GM18951 (cell line): ENCODE data around the gene NRP1.

Source experiments
- POLR2A ChIP-seq: IDR thresholded peaks from 4 replicates; pipeline ENCODE4 v1.6.1; 2011; ENCODE audit warnings: mild to moderate bottlenecking; ENCODE audit not compliant: insufficient read length, insufficient read depth; ENCODE audit errors: extremely low read depth
- in situ Hi-C: fragments of 300-500 bp; cut with MboI; formaldehyde crosslinking; loops from one replicate; pipeline ENCODE4 v1.12.0; 2022; ENCODE audit warnings: low sequenced_read_pairs, mixed read lengths, inconsistent platforms; ENCODE audit not compliant: unreplicated experiment

The NRP1 gene

DNA sequence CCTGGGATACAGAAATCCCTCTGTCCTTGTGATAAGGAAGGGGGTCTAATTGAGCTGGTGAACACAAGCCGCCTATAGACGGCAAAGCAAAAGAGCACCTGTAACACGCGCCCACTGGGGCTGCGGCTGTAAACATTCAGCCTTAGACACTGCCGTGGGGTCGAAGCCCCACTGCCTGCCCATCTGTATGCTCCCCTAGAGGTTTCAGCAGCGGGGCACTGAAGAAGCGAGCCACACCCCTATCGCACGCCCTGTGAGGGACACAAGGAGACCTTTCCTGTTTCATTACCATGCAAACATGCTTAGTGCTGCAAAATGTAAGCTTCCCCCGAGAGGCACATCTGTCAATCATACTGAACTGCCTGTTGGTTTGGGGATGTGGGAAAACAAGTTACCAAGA is 82.1 kb downstream of the NRP1 start:
- no peak for TF ChIP-seq POLR2A
- in situ Hi-C loops: no loop called here

DNA sequence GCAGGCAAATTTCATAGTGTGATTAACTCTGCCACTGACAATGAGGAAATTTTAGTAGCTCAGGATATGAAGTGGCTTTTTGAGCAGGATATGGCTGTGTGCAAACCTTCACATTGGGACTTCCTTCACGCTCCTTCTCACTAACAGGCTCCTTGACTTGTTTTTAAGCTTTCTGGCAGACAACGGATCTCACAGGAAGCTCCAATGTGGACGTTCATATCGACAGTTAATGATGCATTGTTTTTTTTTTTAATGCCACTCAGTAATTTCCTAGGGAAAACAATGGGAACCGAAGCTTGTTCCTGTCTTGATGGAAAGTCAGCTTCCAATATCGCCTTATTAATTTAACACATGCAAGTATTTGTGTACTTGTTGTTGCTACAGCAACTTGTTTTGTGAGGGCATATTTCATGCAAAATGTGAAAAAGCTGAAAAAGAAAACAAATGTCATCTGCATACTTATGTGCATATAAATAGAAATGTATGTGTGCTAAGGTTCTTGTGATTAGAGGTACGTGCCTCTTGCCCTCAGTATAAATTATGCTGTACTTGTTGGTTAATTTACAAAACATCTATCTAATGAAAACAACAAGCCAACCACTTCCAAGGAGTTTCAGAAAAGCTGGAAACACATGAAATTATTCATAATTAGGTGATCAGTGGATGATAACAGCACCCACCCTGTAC is 84.7 kb downstream of the NRP1 start:
- no peak for TF ChIP-seq POLR2A
- in situ Hi-C loops: no loop called here

DNA sequence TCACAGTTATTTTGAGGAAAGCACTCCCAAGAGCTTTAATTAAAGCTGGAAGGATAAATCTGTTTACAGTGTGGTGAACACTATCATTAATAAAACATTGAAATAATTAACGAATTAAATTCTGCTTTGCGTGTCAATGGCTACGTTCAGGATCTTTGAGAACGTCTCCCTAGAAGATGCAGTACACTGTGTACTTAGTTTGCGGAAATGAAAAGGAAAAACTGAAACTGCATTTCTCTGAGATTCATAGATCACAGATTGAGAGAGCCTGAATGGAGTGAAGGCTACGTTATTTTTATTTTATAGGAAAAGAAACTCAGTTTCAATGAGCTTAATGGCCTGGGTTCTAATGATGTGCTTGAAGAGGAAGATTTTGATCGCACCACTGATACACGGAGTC is 85.3 kb downstream of the NRP1 start:
- no peak for TF ChIP-seq POLR2A
- in situ Hi-C loops: no loop called here

DNA sequence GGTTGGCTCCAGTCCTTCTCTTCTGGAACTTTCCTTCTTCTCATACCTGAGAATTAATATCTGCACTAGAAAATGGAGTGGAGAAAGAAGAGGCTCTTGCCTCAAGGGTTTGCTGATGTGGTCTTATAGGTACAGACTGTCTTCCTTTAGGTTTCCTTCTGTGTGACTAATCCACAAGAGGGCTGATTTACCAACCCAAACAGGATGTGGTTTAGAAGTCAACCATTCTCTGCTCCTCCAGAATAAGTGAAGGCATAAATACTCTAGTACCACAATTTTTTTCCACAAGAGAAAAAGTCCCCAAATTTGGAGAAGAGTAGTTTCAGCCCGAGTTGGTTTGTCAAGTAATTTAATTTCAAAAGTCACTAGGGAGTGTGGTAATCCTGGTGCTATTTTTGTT is 85.8 kb downstream of the NRP1 start:
- no peak for TF ChIP-seq POLR2A
- in situ Hi-C loops: no loop called here

DNA sequence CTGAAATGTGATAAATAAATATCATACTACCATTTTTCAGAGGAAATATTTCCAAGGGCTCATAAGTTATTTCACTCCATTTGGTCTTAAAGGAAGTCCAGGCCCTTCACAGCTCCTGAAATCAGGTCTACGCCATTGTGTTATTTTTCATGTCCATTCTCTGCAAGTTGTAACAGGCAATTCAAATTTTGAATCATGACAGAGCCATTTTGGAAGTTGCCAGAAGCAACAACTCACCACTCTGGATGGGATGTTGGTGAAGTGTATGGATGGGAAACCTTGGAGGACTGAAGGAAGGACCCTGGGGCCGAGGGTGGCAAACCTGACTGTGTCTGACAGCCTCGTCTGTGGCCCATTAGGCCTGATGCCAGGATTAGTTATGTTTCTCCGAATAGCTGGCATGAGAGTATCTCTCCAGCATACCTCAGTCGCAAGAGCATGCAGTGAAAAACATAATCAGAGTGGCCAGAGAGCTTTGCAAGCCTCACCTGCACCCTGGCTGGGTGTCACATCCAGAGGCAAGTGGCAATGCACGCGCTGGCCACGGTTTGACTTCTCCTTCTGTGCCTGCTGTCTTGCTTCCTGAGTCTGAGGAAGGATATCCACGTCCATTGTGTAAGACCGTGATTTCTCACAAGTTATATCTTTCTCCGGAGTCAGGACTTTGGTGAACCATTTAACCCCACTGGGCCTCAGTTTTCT is 87.1 kb downstream of the NRP1 start:
- in situ Hi-C loops: no loop called here
- TF ChIP-seq POLR2A: no peak

DNA sequence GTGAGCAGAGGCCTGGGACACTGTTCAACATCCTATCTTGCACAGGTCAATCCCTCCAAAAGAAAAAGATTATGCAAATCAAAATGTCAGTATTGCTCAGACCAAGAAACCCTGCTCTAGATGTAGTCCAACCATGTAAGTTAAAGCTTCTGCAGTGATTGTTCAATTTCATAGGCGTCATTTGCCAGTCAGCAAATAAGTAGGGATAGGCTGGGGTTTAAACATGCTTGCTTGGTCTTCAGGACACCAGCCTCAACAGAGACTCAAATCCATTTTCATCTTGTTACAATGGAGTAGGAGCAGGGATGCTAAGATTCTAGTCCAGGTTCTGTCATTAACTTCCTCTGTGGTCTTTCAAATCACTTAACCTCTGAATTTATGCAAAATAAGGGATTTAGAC is 89.1 kb downstream of the NRP1 start:
- TF ChIP-seq POLR2A: no peak
- in situ Hi-C loops: no loop called here

DNA sequence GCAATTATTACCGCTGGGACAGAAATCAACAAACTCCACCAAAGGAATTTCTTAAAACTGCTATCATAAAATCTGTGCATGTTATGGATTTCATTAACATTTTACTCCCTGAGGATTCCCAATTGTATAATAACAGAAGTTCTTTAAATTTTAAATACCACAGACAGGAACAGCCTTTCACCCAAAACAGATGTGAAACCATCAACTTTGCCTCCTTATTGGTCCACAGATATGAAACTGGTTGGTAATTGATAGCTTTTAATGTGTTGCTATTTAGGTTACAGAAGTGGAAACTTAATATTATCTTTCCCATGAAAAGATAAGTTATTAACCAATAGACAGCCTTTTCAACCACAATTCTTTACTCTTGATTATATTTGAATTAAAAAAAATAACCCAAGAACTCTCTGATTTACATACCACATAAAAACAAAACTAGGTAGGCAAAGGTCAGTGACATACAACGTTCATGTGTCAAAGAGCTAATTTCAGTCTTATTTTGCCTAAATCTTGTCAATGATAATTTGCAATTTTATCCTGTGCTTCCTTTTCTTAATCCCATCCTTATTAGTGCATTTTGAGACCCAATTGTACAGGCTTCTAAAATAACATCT is 90.0 kb downstream of the NRP1 start:
- no peak for TF ChIP-seq POLR2A

DNA sequence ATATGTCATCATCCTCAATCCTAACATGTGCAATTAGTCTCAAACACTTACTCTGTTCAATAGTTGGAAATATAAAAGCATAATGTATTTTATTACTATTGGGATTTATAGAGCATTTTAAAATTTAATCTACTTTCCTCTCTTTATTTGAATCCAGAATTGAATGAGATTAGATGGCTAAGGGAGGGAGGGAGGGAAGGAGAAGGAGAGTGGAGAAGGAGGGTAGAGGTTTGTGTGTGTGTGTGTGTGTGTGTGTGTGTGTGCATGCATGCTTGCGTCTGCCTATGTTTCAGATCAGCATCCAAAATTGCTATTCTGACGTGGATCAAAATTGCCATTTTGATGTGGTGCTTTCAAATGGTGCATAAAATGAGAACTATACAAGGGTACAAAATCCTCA is 90.8 kb downstream of the NRP1 start:
- in situ Hi-C loops: no loop called here
- TF ChIP-seq POLR2A: no peak

More for the DNA sequence above, 90.0 kb downstream of the NRP1 start:
- in situ Hi-C loops: no loop called here

DNA sequence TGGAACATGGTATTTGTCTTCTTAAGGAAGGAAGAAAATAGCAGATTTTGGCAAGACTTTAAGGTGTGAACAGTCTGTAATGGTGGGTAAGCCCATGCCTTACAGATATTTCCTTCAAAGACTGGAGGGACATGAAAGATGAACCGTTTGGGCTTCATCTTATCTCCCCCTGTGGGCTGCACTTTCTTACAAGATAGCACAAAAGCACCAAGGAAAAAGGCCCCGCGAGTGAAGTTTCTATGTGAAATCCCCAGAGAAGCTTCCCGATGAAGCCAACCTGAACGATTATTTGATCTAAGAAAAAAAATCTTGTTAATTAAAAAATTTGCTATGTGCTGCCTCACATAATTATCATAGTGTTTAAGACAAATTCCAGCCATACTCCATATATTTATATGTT is 91.5 kb downstream of the NRP1 start:
- TF ChIP-seq POLR2A: no peak
- in situ Hi-C loops: no loop called here

DNA sequence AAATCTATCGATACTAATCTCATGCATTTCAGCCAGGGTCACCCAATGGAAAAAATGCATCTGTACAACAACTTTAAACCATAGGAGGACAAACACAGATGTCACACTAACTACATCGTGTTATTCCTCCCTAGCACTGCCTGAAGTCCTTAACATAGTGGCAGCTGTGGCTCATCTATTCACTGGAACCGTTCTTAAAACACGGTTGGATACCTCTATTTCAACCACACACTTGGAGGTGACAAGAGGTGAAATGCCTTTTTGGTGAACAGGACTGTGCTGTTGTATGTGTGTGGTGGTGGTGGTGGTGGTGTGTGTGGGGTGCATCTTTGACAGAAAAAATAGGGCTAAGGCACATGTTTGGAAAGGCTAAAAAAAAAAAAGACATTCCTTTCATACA is 93.1 kb downstream of the NRP1 start:
- no peak for TF ChIP-seq POLR2A
- in situ Hi-C loops: no loop called here

DNA sequence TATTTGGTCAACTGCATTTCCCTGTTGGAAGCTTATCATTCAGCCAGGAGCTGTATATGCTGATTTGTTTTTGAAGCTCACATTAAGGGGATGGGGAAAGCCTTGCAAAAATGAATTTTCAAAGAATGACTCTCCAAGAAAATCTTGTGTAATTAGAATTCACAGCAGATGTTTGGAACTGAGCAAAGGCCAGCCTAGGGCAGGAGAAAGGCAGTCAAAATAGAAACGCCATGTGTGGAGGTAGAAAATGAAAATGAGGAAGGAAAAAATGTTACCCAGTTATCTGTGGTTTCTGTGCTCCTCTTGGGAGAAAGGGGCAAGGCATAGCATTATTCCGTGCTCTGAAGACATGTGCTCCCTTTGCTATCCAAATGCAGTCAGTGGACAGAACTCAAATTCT is 93.5 kb downstream of the NRP1 start:
- TF ChIP-seq POLR2A: no peak
- in situ Hi-C loops: no loop called here

DNA sequence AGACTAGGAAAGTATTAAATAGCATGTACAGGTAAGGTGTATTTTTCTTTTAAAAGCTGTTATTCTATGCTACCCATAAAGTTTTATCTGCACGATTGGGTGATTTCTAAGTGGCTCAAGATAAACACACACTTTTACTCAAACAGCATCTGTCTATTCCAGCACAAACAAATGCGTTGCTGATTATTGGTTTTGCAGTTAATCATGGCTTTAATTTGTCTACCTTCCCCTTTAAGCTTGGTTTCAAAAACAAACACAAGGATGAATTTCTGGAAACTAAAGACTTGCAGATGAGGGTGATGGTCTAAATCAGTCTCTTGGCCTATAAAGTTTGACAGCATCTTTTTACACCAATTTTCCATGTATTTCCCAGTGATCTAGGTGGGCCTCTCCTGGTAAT is 94.2 kb downstream of the NRP1 start:
- TF ChIP-seq POLR2A: no peak
- in situ Hi-C loops: no loop called here

DNA sequence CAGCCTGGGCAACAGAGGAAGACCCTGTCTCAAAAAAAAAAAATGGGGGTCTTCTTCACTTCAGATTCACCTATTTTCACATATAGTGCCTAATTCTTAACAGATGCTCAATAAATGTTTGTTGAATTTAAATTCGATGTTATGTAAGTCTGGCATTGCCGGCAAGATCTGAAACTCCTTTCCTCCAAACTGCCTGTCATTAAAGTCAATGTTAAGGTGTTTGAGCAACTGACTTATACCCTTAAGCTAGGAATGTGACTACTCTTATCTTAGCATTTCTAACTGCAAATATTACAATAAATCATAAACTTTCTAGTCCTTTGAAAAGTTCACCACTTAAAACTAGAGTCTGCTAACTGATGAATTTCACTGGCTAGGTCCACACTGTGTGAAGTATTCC is 95.2 kb downstream of the NRP1 start:
- TF ChIP-seq POLR2A: no peak
- in situ Hi-C loops: no loop called here

DNA sequence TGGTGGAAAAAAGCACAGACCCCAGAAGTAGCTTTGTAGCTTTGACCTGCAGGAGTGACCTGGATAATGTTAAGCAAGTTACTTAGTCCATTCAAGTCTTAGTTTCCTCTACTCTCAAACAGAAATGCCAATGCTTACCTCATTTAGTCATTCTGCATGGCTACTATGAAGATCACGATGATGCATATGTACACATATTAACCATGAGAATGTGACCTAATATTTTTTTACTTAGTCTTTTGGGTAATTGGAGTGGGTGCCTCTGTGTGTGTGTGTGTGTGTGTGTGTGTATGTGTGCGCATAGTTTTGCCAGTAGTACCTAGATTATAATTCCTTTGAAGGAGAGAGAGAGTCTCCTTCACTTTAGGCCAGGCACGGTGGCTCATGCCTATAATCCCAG is 95.8 kb downstream of the NRP1 start:
- TF ChIP-seq POLR2A: no peak
- in situ Hi-C loops: no loop called here
